ENCODE results near the gene GYPB. TPM values are rescaled to one million over a fixed set of nuclear protein-coding genes. Genes with fewer than 3 reads are reported as not detected.
"Not testable (repeated sequence)": the region's sequence is repeated elsewhere in the genome, so short reads cannot be mapped to it uniquely, and the experiment has no call there.

GYPB gene
- total RNA-seq, 2 experiments from 2014 or later: not detected

GRCh38 chr4:144031369-144031768 is 12.2 kb upstream of the GYPB start:
- CTCF ChIA-PET; H3K9me3 Mint-ChIP-seq; H3K27ac Mint-ChIP-seq; H3K4me1 Mint-ChIP-seq (ENCODE audit: low read depth); H3K36me3 Mint-ChIP-seq (ENCODE audit: low read depth); DNase-seq; H3K4me3 Mint-ChIP-seq; ATAC-seq; intact Hi-C loops (cut with micrococcal nuclease); POLR2A ChIA-PET; H3K27me3 Mint-ChIP-seq: not testable (repeated sequence)

- H3K36me3 Mint-ChIP-seq (ENCODE audit: low read depth); H3K27ac Mint-ChIP-seq; DNase-seq; H3K4me1 Mint-ChIP-seq (ENCODE audit: low read depth); H3K27me3 Mint-ChIP-seq; POLR2A ChIA-PET; H3K4me3 Mint-ChIP-seq; ATAC-seq; intact Hi-C loops (cut with micrococcal nuclease); CTCF ChIA-PET; H3K9me3 Mint-ChIP-seq: not testable (repeated sequence)
Observed at GRCh38 chr4:144030708-144031107, 11.5 kb upstream of the GYPB start.

- DNase-seq; ATAC-seq; H3K9me3 Mint-ChIP-seq; H3K27me3 Mint-ChIP-seq; H3K4me3 Mint-ChIP-seq; H3K27ac Mint-ChIP-seq; H3K36me3 Mint-ChIP-seq (ENCODE audit: low read depth); intact Hi-C loops (cut with micrococcal nuclease); POLR2A ChIA-PET; CTCF ChIA-PET; H3K4me1 Mint-ChIP-seq (ENCODE audit: low read depth): not testable (repeated sequence)
Observed at GRCh38 chr4:144026682-144027081, 7.5 kb upstream of the GYPB start.

GRCh38 chr4:144024399-144025053 is 5.3 kb upstream of the GYPB start:
- intact Hi-C loops (cut with micrococcal nuclease); ATAC-seq; H3K27me3 Mint-ChIP-seq; H3K4me3 Mint-ChIP-seq; H3K27ac Mint-ChIP-seq; POLR2A ChIA-PET; H3K36me3 Mint-ChIP-seq (ENCODE audit: low read depth); H3K4me1 Mint-ChIP-seq (ENCODE audit: low read depth); CTCF ChIA-PET; H3K9me3 Mint-ChIP-seq; DNase-seq: not testable (repeated sequence)

GRCh38 chr4:144022772-144023400 is 3.7 kb upstream of the GYPB start:
- CTCF ChIA-PET: interaction anchor here (0.6 kb wide), 3 partner anchors 260 to 445 kb away, joined by 3 read pairs; no protein-coding TSS in a partner anchor
- H3K4me3 Mint-ChIP-seq; ATAC-seq; H3K4me1 Mint-ChIP-seq (ENCODE audit: low read depth); POLR2A ChIA-PET; H3K9me3 Mint-ChIP-seq; intact Hi-C loops (cut with micrococcal nuclease); H3K27me3 Mint-ChIP-seq; H3K27ac Mint-ChIP-seq; H3K36me3 Mint-ChIP-seq (ENCODE audit: low read depth); DNase-seq: not testable (repeated sequence)

GRCh38 chr4:144021336-144021990 is 2.3 kb upstream of the GYPB start:
- TF ChIP-seq CTCF (IDR thresholded peaks at IDR 0.05): peak; percentile 15
- intact Hi-C loops (cut with micrococcal nuclease); H3K4me1 Mint-ChIP-seq (ENCODE audit: low read depth); H3K36me3 Mint-ChIP-seq (ENCODE audit: low read depth); H3K9me3 Mint-ChIP-seq; H3K27ac Mint-ChIP-seq; DNase-seq; POLR2A ChIA-PET; H3K27me3 Mint-ChIP-seq; H3K4me3 Mint-ChIP-seq; CTCF ChIA-PET: not testable (repeated sequence)
- peak; percentile 53 for ATAC-seq

- H3K27me3 Mint-ChIP-seq; intact Hi-C loops (cut with micrococcal nuclease); H3K36me3 Mint-ChIP-seq (ENCODE audit: low read depth); POLR2A ChIA-PET; DNase-seq; H3K4me1 Mint-ChIP-seq (ENCODE audit: low read depth); H3K9me3 Mint-ChIP-seq; ATAC-seq; CTCF ChIA-PET; H3K27ac Mint-ChIP-seq; H3K4me3 Mint-ChIP-seq: not testable (repeated sequence)
Observed at GRCh38 chr4:144018223-144019000, 768 bp downstream of the GYPB start.

GRCh38 chr4:144017271-144017670 is 1.9 kb downstream of the GYPB start:
- DNase-seq; H3K4me3 Mint-ChIP-seq; H3K9me3 Mint-ChIP-seq; H3K36me3 Mint-ChIP-seq (ENCODE audit: low read depth); ATAC-seq; H3K4me1 Mint-ChIP-seq (ENCODE audit: low read depth); CTCF ChIA-PET; H3K27me3 Mint-ChIP-seq; intact Hi-C loops (cut with micrococcal nuclease); H3K27ac Mint-ChIP-seq; POLR2A ChIA-PET: not testable (repeated sequence)

GRCh38 chr4:144016057-144016605 is 3.0 kb downstream of the GYPB start:
- intact Hi-C loops (cut with micrococcal nuclease); ATAC-seq; H3K9me3 Mint-ChIP-seq; H3K4me1 Mint-ChIP-seq (ENCODE audit: low read depth); H3K27me3 Mint-ChIP-seq; H3K4me3 Mint-ChIP-seq; H3K36me3 Mint-ChIP-seq (ENCODE audit: low read depth); DNase-seq; H3K27ac Mint-ChIP-seq; CTCF ChIA-PET; POLR2A ChIA-PET: not testable (repeated sequence)

Measured in activated CD8-positive, alpha-beta T cell treated with anti-CD3 and anti-CD28 coated beads for 36 hours (primary cell).